ENCODE measurements around the gene TPPP.

Gene TPPP

GRCh38 chr5:642481-642880 lies 50.7 kb downstream of the TPPP start:
- TF ChIP-seq CTCF (IDR thresholded peaks at IDR 0.05; ENCODE audit: extremely low read depth, insufficient read depth, missing control alignments), result no peak
- in situ Hi-C loops (cut with MboI; ENCODE audit: low pct_unique_long_range_greater_than_20kb, low sequenced_read_pairs, unreplicated experiment), result no loop called here
- DNase-seq (ENCODE audit: low spot score), result no peak

GRCh38 chr5:641331-641765 lies 51.8 kb downstream of the TPPP start:
- no peak for TF ChIP-seq CTCF (IDR thresholded peaks at IDR 0.05; ENCODE audit: extremely low read depth, insufficient read depth, missing control alignments)
- no peak for DNase-seq (ENCODE audit: low spot score)
- in situ Hi-C loops (cut with MboI; ENCODE audit: low pct_unique_long_range_greater_than_20kb, low sequenced_read_pairs, unreplicated experiment), result no loop called here

- in situ Hi-C loops (cut with MboI; ENCODE audit: low pct_unique_long_range_greater_than_20kb, low sequenced_read_pairs, unreplicated experiment), result no loop called here
- no peak for TF ChIP-seq CTCF (IDR thresholded peaks at IDR 0.05; ENCODE audit: extremely low read depth, insufficient read depth, missing control alignments)
- DNase-seq (ENCODE audit: low spot score), result no peak
These were observed 52.5 kb downstream of the TPPP start for GRCh38 chr5:640461-641330.

- in situ Hi-C loops (cut with MboI; ENCODE audit: low pct_unique_long_range_greater_than_20kb, low sequenced_read_pairs, unreplicated experiment), result no loop called here
- TF ChIP-seq CTCF (IDR thresholded peaks at IDR 0.05; ENCODE audit: extremely low read depth, insufficient read depth, missing control alignments), result no peak
- DNase-seq (ENCODE audit: low spot score), result no peak
These were observed 53.5 kb downstream of the TPPP start for GRCh38 chr5:639584-640213.

- in situ Hi-C loops (cut with MboI; ENCODE audit: low pct_unique_long_range_greater_than_20kb, low sequenced_read_pairs, unreplicated experiment), result no loop called here
- no peak for TF ChIP-seq CTCF (IDR thresholded peaks at IDR 0.05; ENCODE audit: extremely low read depth, insufficient read depth, missing control alignments)
- DNase-seq (ENCODE audit: low spot score), result no peak
These were observed 54.0 kb downstream of the TPPP start for GRCh38 chr5:639253-639530.

- in situ Hi-C loops (cut with MboI; ENCODE audit: low pct_unique_long_range_greater_than_20kb, low sequenced_read_pairs, unreplicated experiment), result no loop called here
- no peak for DNase-seq (ENCODE audit: low spot score)
These were observed 54.5 kb downstream of the TPPP start for GRCh38 chr5:638501-639252.

More at GRCh38 chr5:638501-639252, 54.5 kb downstream of the TPPP start:
- TF ChIP-seq CTCF (IDR thresholded peaks at IDR 0.05; ENCODE audit: extremely low read depth, insufficient read depth, missing control alignments), result no peak

Data from GM13977 (cell line).